Upper lobe of left lung (tissue), 6 donors: Measurements from ENCODE around the gene PHF2. TPM values are rescaled to one million over a fixed set of nuclear protein-coding genes. Genes with fewer than 3 reads are reported as not detected.

Source experiments
- ATAC-seq, 2 donors: fragments of 200-7000 bp; cut with Tn5 transposase; one replicate each; pipeline ENCODE4 v1.9.1; 2022; ENCODE audit warnings: mild to moderate bottlenecking in 2 of 2, moderate library complexity in 2 of 2; ENCODE audit not compliant: low FRiP score in 2 of 2
- DNase-seq, 2 donors: peaks; one replicate each; pipeline ENCODE4 v3.0.0-alpha.2; 2019 to 2020
- H3K27ac ChIP-seq, 4 donors: fragments of 200-600 bp; sonication (generic); one replicate each; pipeline ENCODE4 v1.5.1; 2016 to 2019
- H3K27me3 ChIP-seq, 4 donors: fragments of 200-600 bp; sonication (generic); one replicate each; pipeline ENCODE4 v1.5.1; 2017 to 2019
- H3K36me3 ChIP-seq, 4 donors: fragments of 200-600 bp; sonication (generic); one replicate each; pipeline ENCODE4 v1.5.1; 2016 to 2019
- H3K4me1 ChIP-seq, 4 donors: fragments of 200-600 bp; sonication (generic); one replicate each; pipeline ENCODE4 v1.5.1; 2018 to 2019
- H3K4me3 ChIP-seq, 4 donors: fragments of 200-600 bp; sonication (generic); one replicate each; pipeline ENCODE4 v1.5.1; 2017 to 2019; ENCODE audit warnings: mild to moderate bottlenecking in 2 of 4, moderate library complexity in 1 of 4
- H3K9me3 ChIP-seq, 4 donors: fragments of 200-600 bp; sonication (generic); one replicate each; pipeline ENCODE4 v1.5.1; 2018 to 2019
- EP300 ChIP-seq, 4 donors: sonication (generic); formaldehyde crosslinking; IDR thresholded peaks; one replicate each; pipeline ENCODE4 v1.5.1; 2017; ENCODE audit warnings: antibody characterized with exemption in 4 of 4, control low read depth in 2 of 4
- POLR2A ChIP-seq, 4 donors: fragments of 450-650 bp; IDR thresholded peaks; one replicate each; pipeline ENCODE4 v1.5.1; 2016 to 2017; ENCODE audit warnings: antibody characterized with exemption in 4 of 4, mild to moderate bottlenecking in 2 of 4
- POLR2AphosphoS5 ChIP-seq, 2 donors: sonication (generic); formaldehyde crosslinking; IDR thresholded peaks; one replicate each; pipeline ENCODE4 v1.5.1; 2017; ENCODE audit warnings: antibody characterized with exemption in 2 of 2
- WGBS, 2 donors: methylation state at CpG; one replicate each; pipeline ENCODE4 v1.1.5; 2017 to 2018; 5-methylcytosine and 5-hydroxymethylcytosine counted together
- total RNA-seq, 6 donors: library from RNA; depleted of rRNA in 4 of 6; stranded (reverse); fragments of >200 nt in 4 of 6; gene quantifications; one replicate each; pipeline versions ENCODE4 v1.1.0 to v1.2.1, GENCODE V29; 2016 to 2021
- TF ChIP-seq, protein P1 (sequence below), 6 experiments: fragments of 450-650 bp in 4 of 6; fragments of 200-600 bp in 2 of 6; sonication (generic) in 2 of 6; IDR thresholded peaks; one replicate each; pipeline ENCODE4 v1.5.1; 2016 to 2019; ENCODE audit warnings: antibody characterized with exemption in 6 of 6
- donor health status: DM: no; HTN: no; CAD: no; lungs with moderate emphysema.
- donor health status: DM: no; HTN: yes; CAD: no; lungs with severe emphysema.

PHF2 gene
- total RNA-seq, 6 donors from 2014 or later: 33.6 to 41.7 (median 37.9) TPM

DNA sequence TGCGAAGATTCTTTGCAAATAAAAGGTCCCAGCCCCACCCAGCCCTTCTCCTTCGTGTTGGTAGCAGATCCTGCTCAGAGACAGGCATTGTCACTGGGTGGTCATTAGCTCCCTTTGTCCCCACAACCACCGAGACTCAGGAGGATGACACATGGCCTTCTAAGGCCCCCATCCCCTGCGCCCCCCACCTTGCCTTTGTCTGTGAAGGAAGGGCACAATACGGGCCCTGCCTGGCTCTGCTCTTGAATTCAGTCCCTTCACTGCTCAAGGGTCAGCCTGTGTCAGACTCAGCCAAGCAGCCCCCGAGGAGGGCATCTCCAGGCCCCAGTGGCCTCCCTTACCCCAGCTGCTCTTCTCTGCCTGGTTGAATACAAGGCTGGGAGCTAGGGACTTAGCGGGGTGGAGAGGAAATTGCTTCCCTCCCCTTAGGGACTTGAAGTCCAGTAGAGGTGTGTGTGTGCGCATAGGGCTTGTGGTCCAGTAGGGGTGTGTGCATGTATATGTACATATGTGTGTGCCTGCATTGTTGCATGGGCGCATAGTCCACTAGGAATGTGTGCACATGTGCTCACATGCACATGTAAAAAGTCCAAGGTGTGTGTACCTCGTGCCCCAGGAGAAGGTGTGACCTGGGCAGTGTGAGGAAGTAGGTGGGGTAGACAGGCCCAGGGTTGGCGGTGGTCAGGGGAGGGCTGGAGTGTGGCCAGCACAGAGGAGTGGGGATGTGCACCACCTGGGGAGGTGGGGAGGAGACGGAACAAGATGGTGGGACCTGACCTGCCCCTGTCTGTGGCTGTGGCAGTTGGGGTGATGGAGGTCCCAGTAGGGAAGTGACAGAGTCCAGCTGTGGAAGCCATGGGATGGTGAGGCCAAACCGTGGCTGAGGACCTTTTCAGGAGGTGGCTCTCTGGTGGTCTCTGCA, 59.1 kb downstream of the PHF2 start:
- Histone ChIP-seq H3K4me3 (no peak overlapping the region), H3K4me1 (no peaks in the 10 kb centered on the region), H3K27ac (no peak overlapping the region), H3K9me3 (no peaks in the 10 kb centered on the region), H3K36me3 (peaks cover 12 to 94% (median 56%) of the 10 kb centered on the region in 4 donors), H3K27me3 (no peaks in the 10 kb centered on the region)
- no peak for TF ChIP-seq POLR2A (IDR thresholded peaks at IDR 0.05)
- TF ChIP-seq, protein P1, sequence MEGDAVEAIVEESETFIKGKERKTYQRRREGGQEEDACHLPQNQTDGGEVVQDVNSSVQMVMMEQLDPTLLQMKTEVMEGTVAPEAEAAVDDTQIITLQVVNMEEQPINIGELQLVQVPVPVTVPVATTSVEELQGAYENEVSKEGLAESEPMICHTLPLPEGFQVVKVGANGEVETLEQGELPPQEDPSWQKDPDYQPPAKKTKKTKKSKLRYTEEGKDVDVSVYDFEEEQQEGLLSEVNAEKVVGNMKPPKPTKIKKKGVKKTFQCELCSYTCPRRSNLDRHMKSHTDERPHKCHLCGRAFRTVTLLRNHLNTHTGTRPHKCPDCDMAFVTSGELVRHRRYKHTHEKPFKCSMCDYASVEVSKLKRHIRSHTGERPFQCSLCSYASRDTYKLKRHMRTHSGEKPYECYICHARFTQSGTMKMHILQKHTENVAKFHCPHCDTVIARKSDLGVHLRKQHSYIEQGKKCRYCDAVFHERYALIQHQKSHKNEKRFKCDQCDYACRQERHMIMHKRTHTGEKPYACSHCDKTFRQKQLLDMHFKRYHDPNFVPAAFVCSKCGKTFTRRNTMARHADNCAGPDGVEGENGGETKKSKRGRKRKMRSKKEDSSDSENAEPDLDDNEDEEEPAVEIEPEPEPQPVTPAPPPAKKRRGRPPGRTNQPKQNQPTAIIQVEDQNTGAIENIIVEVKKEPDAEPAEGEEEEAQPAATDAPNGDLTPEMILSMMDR (IDR thresholded peaks at IDR 0.05): no peak
- no peak for TF ChIP-seq EP300 (IDR thresholded peaks at IDR 0.05)
- no peak for TF ChIP-seq POLR2AphosphoS5 (IDR thresholded peaks at IDR 0.05)
- 90 to 94% methylated on average over 11 to 13 of the region's 13 CpGs for WGBS, 2 donors
- DNase-seq: no peak
- ATAC-seq: peak in 1 of 2 donors; percentile 16

DNA sequence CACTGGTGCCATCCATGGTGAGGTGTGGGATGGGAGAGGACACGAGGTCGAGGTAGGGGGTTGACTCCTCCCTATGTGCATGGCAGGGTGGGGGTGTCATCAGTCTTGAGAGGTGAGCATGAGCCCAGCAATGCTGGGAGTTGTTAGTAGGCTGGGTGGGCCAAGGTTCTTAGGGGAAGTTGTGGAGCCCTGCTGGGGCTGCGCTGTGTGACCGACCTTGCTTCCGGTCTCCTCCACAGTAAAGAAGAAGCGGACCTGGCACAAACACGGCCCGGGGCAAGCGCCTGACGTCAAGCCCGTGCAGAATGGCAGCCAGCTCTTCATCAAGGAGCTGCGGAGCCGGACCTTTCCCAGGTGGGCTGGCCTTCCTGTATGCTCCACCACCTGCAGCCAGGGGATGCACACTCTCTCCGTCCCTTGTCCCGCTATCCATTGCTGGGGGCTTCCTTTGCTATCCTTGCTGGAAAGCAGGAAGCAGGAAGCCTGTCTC, 59.8 kb downstream of the PHF2 start:
- H3K9me3 ChIP-seq: no peaks in the 10 kb centered on the region
- no peaks in the 10 kb centered on the region for H3K4me1 ChIP-seq
- ATAC-seq (no peak), DNase-seq (peak in 1 of 2 donors; percentile 58)
- H3K36me3 ChIP-seq: peaks cover 12 to 92% (median 51%) of the 10 kb centered on the region in 4 donors
- H3K27me3 ChIP-seq: no peaks in the 10 kb centered on the region
- TF ChIP-seq POLR2AphosphoS5 (IDR thresholded peaks at IDR 0.05) (no peak), EP300 (IDR thresholded peaks at IDR 0.05) (no peak), POLR2A (IDR thresholded peaks at IDR 0.05) (no peak)
- TF ChIP-seq, protein P1 (IDR thresholded peaks at IDR 0.05): no peak
- H3K4me3 ChIP-seq: no peak overlapping the region
- 97% methylated on average over 15 of the region's 15 CpGs for WGBS, 2 donors
- H3K27ac ChIP-seq: no peak overlapping the region

DNA sequence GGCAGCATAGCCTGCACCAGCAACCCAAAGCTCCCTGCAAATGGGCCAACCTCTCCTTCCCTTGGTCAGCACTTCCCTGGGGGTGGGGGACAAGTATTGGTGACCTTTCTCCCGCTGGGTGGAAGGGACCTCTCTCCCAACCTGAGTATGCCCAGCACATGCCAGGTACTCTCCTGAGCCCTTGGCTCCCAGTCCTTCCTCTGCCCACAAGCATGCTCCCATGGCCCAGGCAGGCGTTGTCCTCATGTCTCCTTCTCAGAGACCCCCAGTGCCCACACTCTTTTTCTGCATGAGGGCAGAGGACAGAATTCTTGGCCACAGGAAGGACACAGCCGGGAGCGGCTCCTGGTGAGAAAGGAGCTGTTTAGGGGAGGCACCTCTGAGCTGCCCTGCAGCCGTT, 60.3 kb downstream of the PHF2 start:
- Histone ChIP-seq H3K27me3 (no peaks in the 10 kb centered on the region), H3K4me3 (no peak overlapping the region), H3K9me3 (no peaks in the 10 kb centered on the region), H3K4me1 (no peaks in the 10 kb centered on the region), H3K27ac (no peak overlapping the region), H3K36me3 (peaks cover 12 to 92% (median 49%) of the 10 kb centered on the region in 4 donors)
- TF ChIP-seq EP300 (IDR thresholded peaks at IDR 0.05): no peak
- TF ChIP-seq POLR2AphosphoS5 (IDR thresholded peaks at IDR 0.05): no peak
- TF ChIP-seq POLR2A (IDR thresholded peaks at IDR 0.05): no peak
- TF ChIP-seq, protein P1 (IDR thresholded peaks at IDR 0.05): no peak
- 88 to 98% methylated on average over 4 to 5 of the region's 5 CpGs for WGBS, 2 donors
- no peak for ATAC-seq
- DNase-seq: peak in 1 of 2 donors; percentile 18

DNA sequence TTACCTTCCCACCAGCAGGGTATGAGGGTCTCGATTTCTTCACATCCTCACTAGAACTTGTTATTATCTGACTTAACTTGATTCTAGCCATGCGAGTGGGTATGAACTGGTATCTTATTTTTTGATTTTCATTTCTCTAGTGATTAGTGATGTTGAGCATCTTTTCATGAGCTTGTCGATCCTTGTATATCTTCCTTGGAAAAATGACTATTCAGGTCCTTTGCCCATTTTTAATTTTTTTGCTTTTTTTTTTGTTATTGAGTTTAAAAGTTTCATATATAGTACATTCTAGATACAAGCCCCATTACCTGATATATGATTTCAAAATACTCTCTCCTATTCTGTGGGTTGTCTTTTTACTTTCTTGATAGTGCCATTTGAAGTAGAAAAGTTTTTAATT, 61.5 kb downstream of the PHF2 start:
- Histone ChIP-seq H3K36me3 (peaks cover 9 to 84% (median 43%) of the 10 kb centered on the region in 4 donors), H3K27ac (no peak overlapping the region), H3K9me3 (no peaks in the 10 kb centered on the region), H3K4me3 (no peak overlapping the region), H3K4me1 (no peaks in the 10 kb centered on the region), H3K27me3 (no peaks in the 10 kb centered on the region)
- WGBS, 2 donors: 97 to 99% methylated on average over 3 of the region's 3 CpGs
- DNase-seq (no peak), ATAC-seq (no peak)
- TF ChIP-seq, protein P1 (IDR thresholded peaks at IDR 0.05): no peak
- no peak for TF ChIP-seq EP300 (IDR thresholded peaks at IDR 0.05)
- TF ChIP-seq POLR2AphosphoS5 (IDR thresholded peaks at IDR 0.05): no peak
- no peak for TF ChIP-seq POLR2A (IDR thresholded peaks at IDR 0.05)
